ENCODE data around the gene ZFP57.
A peak's percentile ranks its signal among the peaks of the same experiment; 100 is the strongest.
"Not testable (repeated sequence)": the region's sequence is repeated elsewhere in the genome, so short reads cannot be mapped to it uniquely, and the experiment has no call there.

Gene ZFP57

GRCh38 chr6:29679962-29680361, 990 bp downstream of the ZFP57 start:
- TF ChIP-seq JUND (IDR thresholded peaks at IDR 0.05; ENCODE audit: low read depth): no peak
- in situ Hi-C loops (cut with HindIII; ENCODE audit: low pct_unique_long_range_greater_than_20kb, low sequenced_read_pairs): no loop called here
- DNase-seq (ENCODE audit: low read depth in 1 of 2, low spot score in 1 of 2): no peak

DNA sequence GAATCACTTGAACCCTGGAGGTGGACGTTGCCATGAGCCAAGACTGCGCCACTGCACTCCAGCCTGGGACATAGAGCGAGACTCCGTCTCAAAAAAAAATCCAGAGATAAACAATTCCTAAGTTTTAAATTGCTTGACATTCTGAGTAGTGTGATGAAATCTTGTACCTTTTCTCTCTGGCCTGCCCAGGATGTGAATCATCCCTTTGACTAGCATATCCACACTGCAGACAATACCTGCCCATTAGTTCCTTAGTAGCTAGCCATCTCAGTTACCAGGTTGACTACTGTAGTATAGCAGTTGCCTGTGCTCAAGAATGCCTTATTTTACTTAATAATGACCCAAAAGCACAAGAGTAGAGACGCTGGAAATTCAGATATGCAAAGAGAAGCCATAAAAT, 2.8 kb downstream of the ZFP57 start:
- TF ChIP-seq JUND (IDR thresholded peaks at IDR 0.05; ENCODE audit: low read depth): no peak

GRCh38 chr6:29676981-29677601, 3.9 kb downstream of the ZFP57 start:
- TF ChIP-seq JUND (IDR thresholded peaks at IDR 0.05; ENCODE audit: low read depth): no peak
- in situ Hi-C loops (cut with HindIII; ENCODE audit: low pct_unique_long_range_greater_than_20kb, low sequenced_read_pairs): no loop called here
- DNase-seq (ENCODE audit: low read depth in 1 of 2, low spot score in 1 of 2): no peak

More for the DNA sequence above, 2.8 kb downstream of the ZFP57 start:
- in situ Hi-C loops (cut with HindIII; ENCODE audit: low pct_unique_long_range_greater_than_20kb, low sequenced_read_pairs): no loop called here
- DNase-seq (ENCODE audit: low read depth in 1 of 2, low spot score in 1 of 2): no peak

GRCh38 chr6:29675561-29675960, 5.4 kb downstream of the ZFP57 start:
- in situ Hi-C loops (cut with HindIII; ENCODE audit: low pct_unique_long_range_greater_than_20kb, low sequenced_read_pairs): no loop called here
- no peak for TF ChIP-seq JUND (IDR thresholded peaks at IDR 0.05; ENCODE audit: low read depth)
- no peak for DNase-seq (ENCODE audit: low read depth in 1 of 2, low spot score in 1 of 2)

DNA sequence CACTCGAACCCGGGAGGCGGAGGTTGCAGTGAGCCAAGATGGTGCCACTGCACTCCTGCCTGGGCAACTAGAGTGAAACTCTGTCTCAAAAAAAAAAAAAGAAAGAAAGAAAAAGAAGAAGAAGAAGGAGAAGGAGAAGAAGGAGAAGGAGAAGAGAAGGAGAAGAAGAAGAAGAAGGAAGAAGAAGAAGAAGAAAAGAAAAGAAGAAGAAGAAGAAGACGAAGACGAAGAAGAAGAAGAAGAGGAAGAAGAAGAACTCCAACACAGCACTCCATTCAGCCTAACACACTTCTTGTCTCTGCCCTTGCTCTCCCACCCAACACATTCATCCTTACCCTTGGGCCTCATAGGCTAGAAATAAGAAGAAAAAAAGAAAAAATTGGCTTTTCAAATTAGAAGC, 6.9 kb downstream of the ZFP57 start:
- in situ Hi-C loops (cut with HindIII; ENCODE audit: low pct_unique_long_range_greater_than_20kb, low sequenced_read_pairs): no loop called here
- TF ChIP-seq JUND (IDR thresholded peaks at IDR 0.05; ENCODE audit: low read depth): no peak
- DNase-seq (ENCODE audit: low read depth in 1 of 2, low spot score in 1 of 2): no peak

- no peak for DNase-seq (ENCODE audit: low read depth in 1 of 2, low spot score in 1 of 2)
- no peak for TF ChIP-seq JUND (IDR thresholded peaks at IDR 0.05; ENCODE audit: low read depth)
- in situ Hi-C loops (cut with HindIII; ENCODE audit: low pct_unique_long_range_greater_than_20kb, low sequenced_read_pairs): no loop called here
Observed at GRCh38 chr6:29673161-29673560, 7.8 kb downstream of the ZFP57 start.

- in situ Hi-C loops (cut with HindIII; ENCODE audit: low pct_unique_long_range_greater_than_20kb, low sequenced_read_pairs); DNase-seq (ENCODE audit: low read depth in 1 of 2, low spot score in 1 of 2): not testable (repeated sequence)
Observed at GRCh38 chr6:29672116-29672515, 8.8 kb downstream of the ZFP57 start.

DNA sequence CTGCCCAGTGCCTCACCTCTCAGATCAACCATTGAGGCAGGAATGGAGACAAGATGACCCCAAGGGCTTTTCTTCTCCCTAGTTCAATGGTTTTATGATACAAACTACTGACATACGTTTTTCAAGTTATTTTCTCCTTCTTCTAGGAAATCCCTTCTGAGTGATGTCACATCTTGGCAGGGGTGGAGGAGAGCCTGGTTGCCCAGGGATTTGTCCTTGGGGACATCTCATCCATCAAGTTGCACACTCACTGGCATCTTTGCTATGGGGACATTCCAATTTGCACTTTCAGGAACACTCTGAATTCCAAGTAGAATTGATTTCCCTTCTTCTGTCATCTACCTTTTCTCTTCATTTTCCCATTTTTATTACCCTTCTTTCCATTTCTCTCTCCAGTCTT, 9.9 kb downstream of the ZFP57 start:
- in situ Hi-C loops (cut with HindIII; ENCODE audit: low pct_unique_long_range_greater_than_20kb, low sequenced_read_pairs): no loop called here
- DNase-seq (ENCODE audit: low read depth in 1 of 2, low spot score in 1 of 2): no peak
- no peak for TF ChIP-seq JUND (IDR thresholded peaks at IDR 0.05; ENCODE audit: low read depth)

- no peak for TF ChIP-seq JUND (IDR thresholded peaks at IDR 0.05; ENCODE audit: low read depth)
- no peak for DNase-seq (ENCODE audit: low read depth in 1 of 2, low spot score in 1 of 2)
- in situ Hi-C loops (cut with HindIII; ENCODE audit: low pct_unique_long_range_greater_than_20kb, low sequenced_read_pairs): no loop called here
Observed at GRCh38 chr6:29667158-29667557, 13.8 kb downstream of the ZFP57 start.

- TF ChIP-seq JUND (IDR thresholded peaks at IDR 0.05; ENCODE audit: low read depth): no peak
- in situ Hi-C loops (cut with HindIII; ENCODE audit: low pct_unique_long_range_greater_than_20kb, low sequenced_read_pairs): no loop called here
- no peak for DNase-seq (ENCODE audit: low read depth in 1 of 2, low spot score in 1 of 2)
Observed at GRCh38 chr6:29666826-29667130, 14.2 kb downstream of the ZFP57 start.

GRCh38 chr6:29665942-29666825, 14.8 kb downstream of the ZFP57 start:
- in situ Hi-C loops (cut with HindIII; ENCODE audit: low pct_unique_long_range_greater_than_20kb, low sequenced_read_pairs): no loop called here
- DNase-seq (ENCODE audit: low read depth in 1 of 2, low spot score in 1 of 2): no peak
- TF ChIP-seq JUND (IDR thresholded peaks at IDR 0.05; ENCODE audit: low read depth): no peak

DNA sequence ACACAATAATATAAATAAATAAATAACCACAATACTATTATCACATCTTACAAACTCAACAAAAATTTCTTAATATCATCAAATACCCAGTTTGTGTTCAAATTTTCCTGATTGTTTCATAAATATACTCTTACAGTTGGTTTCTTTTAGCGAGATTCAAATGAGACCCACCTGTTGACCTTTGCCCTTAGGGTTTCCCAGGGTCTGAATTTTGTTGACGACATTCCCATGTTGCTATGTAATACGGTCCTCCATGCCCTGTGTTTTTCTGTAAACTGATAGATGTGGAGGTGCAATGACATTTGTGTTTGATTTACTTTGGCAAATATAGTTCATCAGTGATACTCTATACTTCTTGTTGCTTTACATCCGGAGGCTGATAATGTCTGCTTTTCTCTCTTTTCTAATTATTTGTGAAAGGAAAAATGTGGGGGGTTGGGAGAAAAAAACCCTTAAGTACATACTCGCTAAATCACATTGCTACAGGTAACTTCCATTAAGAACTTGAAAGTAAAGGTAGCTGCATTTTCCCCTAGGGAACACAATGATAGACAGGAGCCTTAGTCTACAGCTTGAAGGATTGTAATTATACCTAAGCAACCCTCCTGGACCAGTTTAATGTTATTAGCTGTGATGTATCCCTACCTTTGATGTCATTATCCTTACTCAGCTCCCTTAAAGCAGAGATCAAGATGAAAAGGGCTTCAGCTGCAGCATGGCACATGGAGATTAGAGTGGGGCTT, 17.5 kb downstream of the ZFP57 start:
- in situ Hi-C loops (cut with HindIII; ENCODE audit: low pct_unique_long_range_greater_than_20kb, low sequenced_read_pairs): no loop called here
- no peak for TF ChIP-seq JUND (IDR thresholded peaks at IDR 0.05; ENCODE audit: low read depth)
- DNase-seq (ENCODE audit: low read depth in 1 of 2, low spot score in 1 of 2): no peak

DNA sequence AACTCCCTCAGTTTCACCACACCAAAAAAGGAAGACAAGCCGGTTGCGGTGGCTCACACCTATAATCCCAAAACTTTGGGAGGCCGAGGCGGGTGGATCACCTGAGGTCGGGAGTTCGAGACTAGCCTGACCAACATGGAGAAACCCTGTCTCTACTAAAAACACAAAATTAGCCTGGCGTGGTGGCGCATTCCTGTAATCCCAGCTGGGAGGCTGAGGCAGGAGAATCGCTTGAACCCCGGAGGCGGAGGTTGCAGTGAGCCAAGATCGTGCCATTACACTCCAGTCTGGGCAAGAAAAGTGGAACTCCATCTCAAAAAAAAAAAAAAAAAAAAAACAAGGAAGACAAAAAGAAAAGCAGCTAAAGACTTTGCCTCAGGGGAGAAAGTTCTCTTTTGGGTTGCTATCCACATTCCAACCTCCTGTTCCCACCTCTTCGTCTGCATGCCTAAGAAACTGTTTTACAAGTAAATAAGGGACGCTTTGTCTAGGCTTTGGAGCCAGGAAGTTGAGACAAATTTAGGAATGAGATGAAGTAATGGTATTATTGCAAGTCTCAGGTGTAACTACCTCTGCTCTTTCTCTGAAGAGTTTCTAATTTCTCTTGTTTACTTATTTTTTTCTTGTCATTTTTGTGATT, 19.3 kb downstream of the ZFP57 start:
- DNase-seq (ENCODE audit: low read depth in 1 of 2, low spot score in 1 of 2): peak in 1 of 2 experiments; percentile 70
- in situ Hi-C loops (cut with HindIII; ENCODE audit: low pct_unique_long_range_greater_than_20kb, low sequenced_read_pairs): not testable (repeated sequence)
